GM12891 (cell line): Measurements from ENCODE around the gene KREMEN1.

Experiments
- POLR2A ChIP-seq: IDR thresholded peaks from 2 replicates; pipeline ENCODE4 v1.6.1; 2011; ENCODE audit warnings: low read depth, low read length, control low read depth
- POLR2AphosphoS5 ChIP-seq: IDR thresholded peaks from 2 replicates; pipeline ENCODE4 v1.6.1; 2011; ENCODE audit warnings: low read depth, low read length, control low read depth
- POU2F2 ChIP-seq: IDR thresholded peaks from 2 replicates; pipeline ENCODE4 v1.6.1; 2011; ENCODE audit warnings: low read depth, mild to moderate bottlenecking, control low read depth, low read length, moderate library complexity
- SPI1 ChIP-seq: IDR thresholded peaks from 2 replicates; pipeline ENCODE4 v1.6.1; 2011; ENCODE audit warnings: low read depth, low read length, control low read depth
- TAF1 ChIP-seq: IDR thresholded peaks from 2 replicates; pipeline ENCODE4 v1.6.1; 2011; ENCODE audit warnings: low read depth, low read length, control low read depth

DNA sequence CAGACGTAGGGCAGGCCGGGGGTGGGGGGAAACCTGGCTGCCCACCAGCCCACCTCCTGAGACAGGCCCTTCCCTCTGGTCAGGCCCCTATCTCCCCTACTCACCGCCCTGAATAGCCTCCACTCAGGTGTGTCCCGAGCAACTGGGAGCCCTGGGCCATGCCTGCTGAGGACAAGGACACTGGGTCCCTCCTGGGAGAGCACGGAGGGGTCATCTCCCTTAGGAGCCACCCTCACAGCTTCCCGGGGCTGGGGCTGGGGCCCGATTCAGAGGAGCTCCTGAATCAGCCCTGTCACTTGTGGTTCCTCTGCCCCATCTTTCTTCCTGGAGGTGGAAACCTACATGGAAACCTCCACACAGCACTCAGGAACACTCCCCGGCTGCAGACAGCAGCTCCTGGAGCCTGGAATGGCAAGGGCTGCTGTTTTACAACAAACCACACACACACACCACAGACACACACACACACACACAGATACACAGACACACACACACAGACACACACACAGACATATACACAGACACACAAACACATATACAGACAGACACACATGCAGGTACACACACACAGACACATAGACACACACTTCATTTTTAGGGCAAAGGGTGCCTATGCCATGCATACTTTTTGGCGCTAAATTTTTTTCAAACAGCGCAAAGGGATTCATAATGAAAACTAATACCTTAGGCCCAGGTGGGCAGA is 123.3 kb downstream of the KREMEN1 start:
- TF ChIP-seq POLR2A (no peak), POLR2AphosphoS5 (no peak), SPI1 (no peak), TAF1 (no peak), POU2F2 (no peak)
